Activated CD4-positive, alpha-beta T cell treated with anti-CD3 and anti-CD28 coated beads, Interleukin-2, amount 50 U/mL, for 16 hours (primary cell): Measurements from ENCODE around the gene SSX2IP.

Experiments used
- DNase-seq: peaks from one replicate; pipeline ENCODE4 v3.0.0-alpha.2; 2020

SSX2IP gene

GRCh38 chr1:84708031-84708430, 17.8 kb upstream of the SSX2IP start:
- no peak for DNase-seq

- DNase-seq, result no peak
These were observed 15.3 kb upstream of the SSX2IP start for GRCh38 chr1:84705513-84705912.

GRCh38 chr1:84704872-84705417, 14.7 kb upstream of the SSX2IP start:
- DNase-seq, result no peak

- DNase-seq, result no peak
These were observed 13.2 kb upstream of the SSX2IP start for GRCh38 chr1:84703431-84703830.

GRCh38 chr1:84702143-84702542, 11.9 kb upstream of the SSX2IP start:
- no peak for DNase-seq

- DNase-seq, result no peak
These were observed 11.1 kb upstream of the SSX2IP start for GRCh38 chr1:84701376-84701775.

GRCh38 chr1:84700070-84700469, 9.8 kb upstream of the SSX2IP start:
- no peak for DNase-seq

- DNase-seq, result no peak
These were observed 8.2 kb upstream of the SSX2IP start for GRCh38 chr1:84698151-84699110.

GRCh38 chr1:84693785-84694184, 3.5 kb upstream of the SSX2IP start:
- DNase-seq, result no peak

GRCh38 chr1:84693005-84693404, 2.7 kb upstream of the SSX2IP start:
- peak; percentile 22 for DNase-seq

- no peak for DNase-seq
These were observed 2.1 kb upstream of the SSX2IP start for GRCh38 chr1:84692391-84692790.

- no peak for DNase-seq
These were observed 992 bp upstream of the SSX2IP start for GRCh38 chr1:84691122-84691783.

- peak; percentile 30 for DNase-seq
These were observed 506 bp downstream of the SSX2IP start for GRCh38 chr1:84689514-84690396.

- no peak for DNase-seq
These were observed 1.7 kb downstream of the SSX2IP start for GRCh38 chr1:84688463-84689061.

GRCh38 chr1:84687714-84688462, 2.4 kb downstream of the SSX2IP start:
- no peak for DNase-seq

- no peak for DNase-seq
These were observed 4.0 kb downstream of the SSX2IP start for GRCh38 chr1:84686223-84686622.

GRCh38 chr1:84683508-84683907, 6.8 kb downstream of the SSX2IP start:
- DNase-seq, result no peak

GRCh38 chr1:84682047-84682446, 8.2 kb downstream of the SSX2IP start:
- no peak for DNase-seq

- no peak for DNase-seq
These were observed 12.7 kb downstream of the SSX2IP start for GRCh38 chr1:84677415-84678099.

GRCh38 chr1:84675631-84676030, 14.6 kb downstream of the SSX2IP start:
- no peak for DNase-seq

- no peak for DNase-seq
These were observed 15.2 kb downstream of the SSX2IP start for GRCh38 chr1:84675106-84675505.
